HG03575 (cell line): ENCODE data around the gene MUC12.
A peak's percentile ranks its signal among the peaks of the same experiment; 100 is the strongest.
"Not testable (repeated sequence)": the region's sequence is repeated elsewhere in the genome, so short reads cannot be mapped to it uniquely, and the experiment has no call there.

Experiments used
- ATAC-seq: cut with Tn5 transposase; IDR thresholded peaks from one replicate; pipeline ENCODE4 v1.9.1; 2021; ENCODE audit not compliant: unreplicated experiment, insufficient number of reproducible peaks, low FRiP score; ENCODE audit errors: extremely low read depth

Gene MUC12

GRCh38 chr7:100984241-100984918 lies 15.0 kb downstream of the MUC12 start:
- not testable (repeated sequence) for ATAC-seq

- ATAC-seq: not testable (repeated sequence)
Observed at GRCh38 chr7:100985033-100985797, 15.8 kb downstream of the MUC12 start.

- no peak for ATAC-seq
Observed at GRCh38 chr7:100991631-100992030, 22.3 kb downstream of the MUC12 start.

DNA sequence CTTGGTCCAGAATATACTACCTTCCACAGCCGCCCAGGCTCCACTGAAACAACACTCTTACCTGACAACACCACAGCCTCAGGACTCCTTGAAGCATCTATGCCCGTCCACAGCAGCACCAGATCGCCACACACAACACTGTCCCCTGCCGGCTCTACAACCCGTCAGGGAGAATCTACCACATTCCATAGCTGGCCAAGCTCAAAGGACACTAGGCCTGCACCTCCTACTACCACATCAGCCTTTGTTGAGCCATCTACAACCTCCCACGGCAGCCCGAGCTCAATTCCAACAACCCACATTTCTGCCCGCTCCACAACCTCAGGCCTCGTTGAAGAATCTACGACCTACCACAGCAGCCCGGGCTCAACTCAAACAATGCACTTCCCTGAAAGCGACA lies 22.9 kb downstream of the MUC12 start:
- ATAC-seq: not testable (repeated sequence)

GRCh38 chr7:100994671-100995070 lies 25.3 kb downstream of the MUC12 start:
- ATAC-seq: not testable (repeated sequence)

- ATAC-seq: not testable (repeated sequence)
Observed at GRCh38 chr7:100998530-100998929, 29.2 kb downstream of the MUC12 start.

DNA sequence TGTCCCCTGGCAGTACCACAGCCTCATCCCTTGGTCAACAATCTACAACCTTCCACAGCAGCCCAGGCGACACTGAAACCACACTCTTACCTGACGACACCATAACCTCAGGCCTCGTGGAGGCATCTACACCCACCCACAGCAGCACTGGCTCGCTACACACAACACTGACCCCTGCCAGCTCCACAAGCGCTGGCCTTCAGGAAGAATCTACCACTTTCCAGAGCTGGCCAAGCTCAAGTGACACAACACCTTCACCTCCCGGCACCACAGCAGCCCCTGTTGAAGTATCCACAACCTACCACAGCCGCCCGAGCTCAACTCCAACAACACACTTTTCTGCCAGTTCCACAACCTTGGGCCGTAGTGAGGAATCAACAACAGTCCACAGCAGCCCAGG lies 30.0 kb downstream of the MUC12 start:
- ATAC-seq: not testable (repeated sequence)

DNA sequence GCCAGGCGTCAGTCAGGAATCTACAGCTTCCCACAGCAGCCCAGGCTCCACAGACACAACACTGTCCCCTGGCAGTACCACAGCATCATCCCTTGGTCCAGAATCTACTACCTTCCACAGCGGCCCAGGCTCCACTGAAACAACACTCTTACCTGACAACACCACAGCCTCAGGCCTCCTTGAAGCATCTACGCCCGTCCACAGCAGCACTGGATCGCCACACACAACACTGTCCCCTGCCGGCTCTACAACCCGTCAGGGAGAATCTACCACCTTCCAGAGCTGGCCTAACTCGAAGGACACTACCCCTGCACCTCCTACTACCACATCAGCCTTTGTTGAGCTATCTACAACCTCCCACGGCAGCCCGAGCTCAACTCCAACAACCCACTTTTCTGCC lies 30.7 kb downstream of the MUC12 start:
- ATAC-seq: not testable (repeated sequence)

- not testable (repeated sequence) for ATAC-seq
Observed at GRCh38 chr7:101002333-101002732, 33.0 kb downstream of the MUC12 start.

- ATAC-seq: not testable (repeated sequence)
Observed at GRCh38 chr7:101007361-101007760, 38.0 kb downstream of the MUC12 start.

- no peak for ATAC-seq
Observed at GRCh38 chr7:101009629-101010028, 40.3 kb downstream of the MUC12 start.

- ATAC-seq: no peak
Observed at GRCh38 chr7:101012931-101013330, 43.6 kb downstream of the MUC12 start.

DNA sequence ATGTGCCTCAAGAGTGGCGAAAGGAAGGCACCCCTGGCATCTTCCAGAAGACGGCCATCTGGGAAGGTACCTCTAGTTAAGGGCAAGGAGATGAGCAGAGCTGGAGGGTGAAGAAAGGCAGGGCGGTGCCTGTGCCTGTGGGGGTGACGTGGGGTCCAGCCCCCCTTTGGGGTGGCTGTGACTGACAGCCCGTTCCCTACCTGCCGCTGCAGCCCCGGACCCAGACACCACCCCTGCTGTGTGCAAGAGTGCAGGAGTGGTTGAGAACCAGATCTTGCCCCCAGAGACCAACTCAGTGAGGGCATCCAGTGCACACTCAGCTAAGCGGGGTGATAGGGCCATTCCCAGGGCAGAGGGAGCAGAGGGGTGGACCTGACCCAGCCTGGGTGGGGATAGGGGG lies 46.3 kb downstream of the MUC12 start:
- ATAC-seq: no peak

DNA sequence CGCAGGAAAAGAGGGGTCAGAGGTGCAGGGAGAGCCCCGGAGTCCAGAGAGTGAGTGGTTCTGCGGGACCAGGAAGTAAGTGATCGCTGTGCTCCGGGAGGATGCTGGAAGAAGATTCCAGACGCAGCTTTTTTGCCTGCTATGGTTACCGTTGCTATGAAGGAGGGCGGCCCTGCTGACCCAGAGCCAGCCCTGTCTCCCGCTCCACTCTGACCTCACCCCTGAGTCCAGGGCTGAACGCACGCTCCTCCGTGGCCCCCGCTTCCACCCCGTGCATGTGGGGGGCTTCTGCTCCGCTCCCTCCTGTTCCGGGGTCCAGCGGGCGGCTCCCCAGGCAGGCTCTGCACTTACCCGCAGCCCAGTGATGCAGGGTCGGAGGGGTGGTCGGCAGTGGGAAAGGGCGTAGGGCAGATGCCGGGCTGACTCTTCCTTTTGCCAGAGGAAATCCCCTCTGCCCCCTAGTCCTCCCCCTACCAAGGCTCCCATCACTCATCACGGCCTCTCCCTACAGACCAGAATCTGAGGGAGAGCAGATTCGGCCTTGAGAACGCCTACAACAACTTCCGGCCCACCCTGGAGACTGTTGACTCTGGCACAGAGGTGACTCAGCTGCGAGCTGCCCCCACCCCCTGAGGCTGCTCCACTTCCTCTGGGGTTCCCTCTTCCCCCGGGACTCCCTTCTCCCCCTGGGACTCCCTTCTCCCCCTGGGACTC lies 47.9 kb downstream of the MUC12 start:
- ATAC-seq: peak; percentile 65

- no peak for ATAC-seq
Observed at GRCh38 chr7:101018271-101019167, 49.2 kb downstream of the MUC12 start.

GRCh38 chr7:101020444-101020843 lies 51.1 kb downstream of the MUC12 start:
- ATAC-seq: no peak

- no peak for ATAC-seq
Observed at GRCh38 chr7:101021703-101022102, 52.3 kb downstream of the MUC12 start.

DNA sequence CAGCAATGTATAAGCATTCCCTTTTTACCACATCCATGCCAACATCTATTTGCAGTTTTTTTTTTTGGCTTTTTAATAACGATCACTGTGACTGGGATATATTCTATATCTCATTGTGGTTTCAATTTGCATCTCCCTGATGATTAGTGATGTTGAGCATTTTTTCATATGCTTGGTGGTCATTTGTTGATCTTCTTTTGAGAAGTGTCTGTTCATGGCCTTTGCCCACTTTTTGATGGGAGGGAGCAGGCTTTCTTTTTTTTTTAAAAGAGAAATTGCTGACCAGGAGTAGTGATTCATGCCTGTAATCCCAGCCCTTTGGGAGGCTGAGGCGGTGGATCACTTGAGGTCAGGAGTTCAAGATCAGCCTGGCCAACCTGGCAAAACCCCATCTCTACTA lies 54.5 kb downstream of the MUC12 start:
- no peak for ATAC-seq

- no peak for ATAC-seq
Observed at GRCh38 chr7:101031082-101031481, 61.7 kb downstream of the MUC12 start.
